Fibroblast of skin of scalp (primary cell): ENCODE data around the gene FNTB. TPM values are rescaled to one million over a fixed set of nuclear protein-coding genes. Genes with fewer than 3 reads are reported as not detected.
A peak's percentile ranks its signal among the peaks of the same experiment; 100 is the strongest.

Experiments used
- DNase-seq: peaks from one replicate; pipeline ENCODE4 v3.0.0-alpha.2; 2013
- polyA plus RNA-seq, 2 experiments: library from polyadenylated mRNA; unstranded; fragments of 120-200 nt; gene quantifications; one replicate each; pipeline ENCODE4 v1.2.1, GENCODE V29; 2013; ENCODE audit not compliant: insufficient read length in 2 of 2

FNTB gene, protein sequence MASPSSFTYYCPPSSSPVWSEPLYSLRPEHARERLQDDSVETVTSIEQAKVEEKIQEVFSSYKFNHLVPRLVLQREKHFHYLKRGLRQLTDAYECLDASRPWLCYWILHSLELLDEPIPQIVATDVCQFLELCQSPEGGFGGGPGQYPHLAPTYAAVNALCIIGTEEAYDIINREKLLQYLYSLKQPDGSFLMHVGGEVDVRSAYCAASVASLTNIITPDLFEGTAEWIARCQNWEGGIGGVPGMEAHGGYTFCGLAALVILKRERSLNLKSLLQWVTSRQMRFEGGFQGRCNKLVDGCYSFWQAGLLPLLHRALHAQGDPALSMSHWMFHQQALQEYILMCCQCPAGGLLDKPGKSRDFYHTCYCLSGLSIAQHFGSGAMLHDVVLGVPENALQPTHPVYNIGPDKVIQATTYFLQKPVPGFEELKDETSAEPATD
- 20.2 TPM for polyA plus RNA-seq (2013, experiment 1 of 2; ENCODE audit: insufficient read length)
- 20.5 TPM for polyA plus RNA-seq (2013, experiment 2 of 2; ENCODE audit: insufficient read length)

DNA sequence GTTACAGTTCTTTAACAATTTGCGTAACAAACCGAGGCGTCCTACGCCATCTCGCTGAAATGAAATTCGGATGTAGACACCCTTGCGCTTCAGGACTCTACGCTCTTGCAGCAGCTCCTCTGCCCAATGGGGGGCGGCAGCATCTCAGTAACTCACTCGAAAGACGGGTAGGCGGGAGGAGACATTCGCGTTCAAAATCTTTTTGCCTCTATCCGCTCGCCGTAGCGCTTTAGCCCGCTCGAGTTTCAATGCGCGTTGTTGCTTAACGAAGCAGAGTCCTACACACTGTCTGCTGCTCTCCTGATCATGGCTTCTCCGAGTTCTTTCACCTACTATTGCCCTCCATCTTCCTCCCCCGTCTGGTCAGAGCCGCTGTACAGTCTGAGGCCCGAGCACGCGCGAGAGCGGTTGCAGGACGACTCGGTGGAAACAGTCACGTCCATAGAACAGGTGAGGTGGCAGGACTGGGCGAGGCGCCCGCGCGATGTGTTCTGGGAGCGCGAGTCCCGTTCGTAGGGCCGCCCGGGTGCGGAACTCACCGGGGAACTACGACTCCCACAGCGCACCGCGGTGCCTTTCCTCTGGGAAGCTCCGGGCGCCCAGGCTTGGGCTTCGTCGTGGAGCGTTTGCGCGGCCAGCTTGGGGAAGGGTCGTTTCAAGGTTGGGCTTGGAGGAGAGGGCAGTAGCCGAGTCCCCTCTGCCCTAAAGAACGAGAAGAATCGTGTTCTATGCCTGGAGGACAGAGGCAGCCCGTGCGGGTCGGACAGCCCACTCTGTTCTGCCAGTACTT lies at the start of gene FNTB:
FNTB (plus strand) TSS at position 248 of the 790 bp plus-strand sequence; CDS start at position 307, 59 bp downstream.
- peak; percentile 98 for DNase-seq

DNA sequence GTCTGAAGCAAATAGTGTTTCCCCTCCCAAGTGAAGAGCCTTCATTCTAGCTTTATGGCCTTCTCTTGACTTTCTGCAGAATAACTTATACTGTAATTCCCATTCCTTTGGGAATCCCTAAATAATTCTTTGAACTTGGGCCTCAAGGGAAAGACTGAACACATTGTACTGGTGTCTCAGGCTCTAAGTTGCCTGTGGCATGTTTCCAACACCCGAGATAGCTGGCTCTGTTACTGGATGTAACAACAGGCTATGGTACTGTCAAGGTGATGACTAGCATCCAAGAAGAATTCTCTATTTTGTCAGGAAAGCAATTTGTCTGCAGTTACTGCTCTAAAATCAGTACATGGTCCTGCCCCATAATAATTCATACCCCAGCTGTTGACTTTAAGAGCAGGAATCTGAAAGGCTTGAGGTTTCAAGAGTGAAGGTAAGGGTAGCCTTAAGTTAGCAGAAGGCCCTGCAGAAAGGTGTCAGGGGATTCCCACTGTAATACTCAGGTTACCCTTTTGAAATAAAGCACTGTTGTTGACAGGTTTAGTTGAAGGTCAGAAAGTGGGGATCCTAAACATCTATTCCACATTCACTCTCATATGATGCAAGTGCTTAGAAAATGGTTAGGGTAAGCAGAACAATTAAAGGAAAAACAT lies 49.4 kb upstream of the FNTB start:
- DNase-seq, result peak; percentile 8

DNA sequence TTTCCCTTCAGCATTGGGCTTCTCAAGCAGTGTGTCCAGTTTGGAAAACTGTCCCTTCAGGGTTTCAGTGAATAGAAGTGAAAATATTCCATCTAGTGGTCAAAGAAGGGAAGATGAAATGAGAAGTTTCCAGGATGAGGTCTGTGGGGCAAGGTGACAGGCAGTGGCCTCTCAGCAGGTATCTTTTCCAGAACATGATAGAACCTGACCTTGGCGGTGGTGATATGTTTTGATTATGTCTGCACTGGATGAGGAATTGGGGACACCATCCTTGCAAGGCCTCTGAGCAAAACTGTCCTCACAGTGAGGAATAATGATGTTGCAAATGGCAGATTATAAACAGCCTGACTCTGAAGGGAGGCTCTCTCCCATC lies 48.9 kb upstream of the FNTB start:
- DNase-seq, result peak; percentile 10

DNA sequence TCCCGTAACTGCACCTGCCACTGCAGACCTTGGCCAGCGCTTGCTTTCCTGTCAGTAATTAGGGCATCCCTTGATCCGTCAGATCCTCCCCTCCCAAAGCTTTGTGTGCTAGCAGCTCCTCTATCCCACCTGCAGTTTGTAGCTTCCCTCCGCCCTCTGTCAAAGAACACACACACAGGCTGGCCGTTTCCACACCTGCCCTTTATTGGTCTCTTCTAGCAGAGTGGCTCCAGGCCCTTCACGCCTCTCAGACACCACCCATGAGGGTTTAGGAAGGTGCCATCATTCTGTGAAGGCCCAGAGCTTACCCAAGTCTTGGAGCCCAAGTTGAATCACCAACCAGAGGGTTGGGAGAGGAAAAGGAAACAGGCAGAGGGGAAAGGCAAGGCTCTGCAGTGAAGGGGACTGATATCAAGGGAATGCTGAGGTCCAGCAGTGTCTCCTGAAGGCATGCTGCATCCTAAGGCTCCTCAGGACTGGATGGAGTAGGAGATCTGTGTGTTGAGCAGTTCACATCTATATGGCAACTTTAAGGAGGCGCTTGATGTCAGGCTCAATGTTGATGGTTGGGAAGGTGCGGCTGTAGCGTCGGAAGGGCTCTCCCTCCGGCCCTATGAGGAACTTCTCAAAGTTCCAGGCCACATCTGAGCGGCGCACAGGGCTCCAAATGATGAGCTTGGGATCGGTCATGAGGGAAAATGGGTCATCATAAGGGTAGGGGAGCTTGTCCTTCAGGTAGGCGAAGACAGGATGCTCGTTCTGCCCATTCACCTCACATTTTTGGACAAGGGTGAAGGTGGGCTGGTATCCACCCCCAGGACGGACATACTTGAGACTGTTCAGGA lies 47.5 kb upstream of the FNTB start:
- no peak for DNase-seq

DNA sequence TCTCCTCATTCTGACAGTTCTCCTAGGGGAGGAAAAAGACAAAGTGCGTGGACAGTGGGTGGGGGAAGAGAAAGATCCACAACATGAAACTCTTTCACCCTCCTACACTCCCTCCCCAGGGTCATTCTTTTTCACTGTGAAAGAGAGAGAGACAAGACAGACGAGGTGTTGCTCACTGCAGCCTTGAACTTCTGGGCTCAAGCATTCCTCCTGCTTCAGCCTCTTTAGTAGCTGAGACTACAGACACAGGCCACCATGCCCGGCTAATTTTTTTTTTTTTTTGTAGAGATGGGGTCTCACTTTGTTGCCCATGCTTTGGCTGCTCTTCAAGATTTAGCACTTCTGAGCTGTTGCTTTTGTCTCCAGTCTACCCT lies 46.9 kb upstream of the FNTB start:
- DNase-seq, result no peak

DNA sequence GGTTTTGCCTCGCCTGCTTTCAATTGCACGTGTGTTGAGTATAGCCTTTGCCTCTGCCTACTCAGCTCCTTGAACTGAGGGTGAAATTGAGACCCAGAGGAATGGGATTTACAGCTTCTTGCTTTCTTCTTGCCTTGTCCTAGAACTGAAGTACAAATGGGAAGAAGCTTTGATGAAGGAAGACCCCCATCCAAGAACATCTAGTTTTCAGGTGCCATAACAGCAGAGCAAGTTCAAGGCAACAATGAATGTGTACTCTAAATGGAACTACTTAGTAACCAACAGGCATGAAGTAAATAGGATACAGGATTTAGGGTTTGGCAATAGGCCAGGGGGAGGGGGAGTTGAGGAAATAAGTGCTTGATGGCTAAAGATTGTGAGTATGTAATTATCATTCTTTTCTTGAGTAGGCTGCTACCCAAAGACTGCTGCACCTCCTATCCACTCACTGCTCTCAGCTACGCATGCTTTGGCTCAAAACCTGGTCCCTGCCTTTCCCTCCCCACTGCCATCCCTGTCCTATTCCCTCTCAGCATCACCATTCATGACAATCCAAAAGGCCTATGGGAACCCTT lies 46.3 kb upstream of the FNTB start:
- no peak for DNase-seq

DNA sequence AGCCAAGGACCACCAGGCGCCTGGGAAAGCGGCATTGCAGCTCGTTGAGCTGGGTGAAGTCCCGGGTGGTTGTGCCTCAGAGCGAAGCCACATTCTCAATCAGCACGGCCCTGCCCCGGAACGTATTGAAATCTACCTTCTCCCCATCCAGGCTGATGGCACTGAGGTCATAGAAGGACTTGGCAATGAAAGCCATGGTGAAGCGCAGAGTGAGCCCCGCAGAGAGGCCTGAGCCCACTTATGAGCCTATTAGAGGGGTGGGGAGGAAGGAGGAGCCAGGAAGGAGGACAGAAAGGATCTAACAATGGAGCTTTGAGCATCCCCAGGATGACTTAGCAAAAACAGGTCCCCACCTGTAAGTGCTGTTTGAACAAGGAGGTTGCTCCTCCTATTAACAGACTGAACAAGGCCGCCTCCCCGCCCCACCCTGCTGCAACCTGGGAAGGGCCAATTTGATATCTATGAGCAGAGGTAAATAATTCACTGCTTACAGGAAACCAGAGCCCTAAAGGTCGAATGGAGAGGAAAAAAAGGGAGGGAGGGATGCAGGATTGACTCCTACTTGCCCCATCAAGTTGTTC lies 44.1 kb upstream of the FNTB start, which contains the start of gene GPX2:
GPX2 (minus strand) TSS at position 215 of the 581 bp plus-strand sequence; CDS start at position 196, 19 bp downstream.
- no peak for DNase-seq

DNA sequence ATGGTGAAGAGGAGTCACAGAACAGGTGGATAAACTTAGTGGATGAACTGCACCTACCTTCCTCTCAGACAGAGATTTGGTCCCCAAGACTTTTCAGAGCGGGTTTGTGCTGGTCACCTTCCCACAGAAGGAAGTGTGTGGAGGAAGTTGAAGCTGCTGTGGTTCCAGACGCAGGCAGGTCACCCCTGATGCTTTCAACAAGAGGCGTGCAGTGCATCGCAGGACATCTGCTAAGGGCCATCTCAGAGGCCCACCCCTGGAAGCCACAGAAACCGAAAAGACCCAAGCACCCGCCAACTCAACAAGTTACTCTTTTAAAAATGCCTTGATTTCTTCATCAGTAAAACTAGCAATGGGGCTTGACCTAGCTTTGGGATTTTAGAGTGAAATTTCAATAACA lies 43.1 kb upstream of the FNTB start:
- DNase-seq, result no peak

DNA sequence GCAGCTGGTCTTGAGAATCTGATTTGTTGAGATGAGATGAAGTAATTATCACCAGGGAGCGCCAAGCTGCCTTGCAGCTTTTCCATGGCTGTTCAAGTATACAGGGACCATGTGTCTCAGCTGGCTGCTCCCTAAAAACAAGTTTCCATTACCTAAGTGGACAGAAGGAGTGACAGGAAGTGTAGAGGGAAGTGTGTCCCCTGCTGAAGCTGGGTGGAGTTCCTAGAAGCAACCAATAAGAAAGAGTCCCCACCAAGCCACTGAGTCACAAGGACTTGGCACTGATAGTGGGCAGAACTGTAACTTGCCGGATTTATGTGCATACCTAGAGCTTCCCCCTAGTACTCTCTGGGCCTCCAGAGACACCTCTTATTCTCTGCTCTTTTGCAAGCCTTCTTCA lies 42.7 kb upstream of the FNTB start:
- no peak for DNase-seq

DNA sequence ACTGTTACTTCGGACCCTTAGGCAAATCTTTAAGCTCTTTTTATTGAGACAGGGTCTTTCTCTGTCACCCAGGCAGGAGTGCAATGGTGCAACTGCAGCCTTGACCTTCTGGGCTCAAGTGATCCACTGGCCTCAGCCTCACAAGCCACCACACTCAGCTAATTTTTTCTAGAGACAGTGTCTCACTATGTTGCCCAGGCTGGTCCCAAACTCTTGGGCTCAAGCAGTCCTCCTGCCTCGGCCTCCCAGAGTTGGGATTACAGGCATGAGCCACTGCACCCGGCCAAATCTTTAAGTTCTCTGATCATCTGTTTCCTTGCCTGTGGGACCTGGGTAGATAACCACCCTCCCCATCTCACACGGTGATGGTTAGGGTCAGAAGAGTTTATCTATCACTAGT lies 41.8 kb upstream of the FNTB start:
- no peak for DNase-seq

DNA sequence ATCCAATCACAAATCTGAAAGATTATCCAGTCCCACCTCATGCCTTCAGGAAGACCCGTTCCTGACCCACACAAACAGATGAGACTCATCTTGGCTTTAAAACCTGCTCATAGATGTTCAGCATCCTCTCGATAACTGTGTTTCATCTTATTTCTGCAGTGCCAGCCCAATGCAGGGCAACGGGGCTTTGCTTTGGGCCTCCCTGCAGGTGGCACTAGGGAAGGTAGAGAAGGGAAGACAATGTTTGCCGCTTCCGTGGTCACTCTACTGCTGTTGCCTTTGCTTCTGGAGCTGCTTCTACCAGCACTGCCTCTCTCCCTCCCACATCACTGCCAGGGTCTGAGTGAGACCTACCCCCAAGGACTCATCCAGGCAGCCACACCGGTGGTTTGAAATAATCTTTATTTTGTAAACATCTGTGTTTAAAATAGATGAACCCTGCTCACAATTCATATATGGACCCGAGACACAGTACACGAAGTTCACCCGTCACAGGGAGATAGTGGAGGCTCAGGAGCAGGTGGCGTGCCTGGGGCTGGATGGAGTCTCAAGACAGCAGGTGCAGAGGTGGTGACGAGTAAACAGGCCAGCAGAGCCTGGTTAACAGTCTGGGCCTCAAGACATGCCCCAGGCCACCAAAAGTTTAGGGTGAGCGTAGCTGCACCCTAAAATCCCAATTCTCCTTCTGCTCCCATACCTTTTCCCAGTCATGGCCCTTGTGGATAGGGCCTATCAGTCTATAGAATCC lies 41.1 kb upstream of the FNTB start:
- no peak for DNase-seq

DNA sequence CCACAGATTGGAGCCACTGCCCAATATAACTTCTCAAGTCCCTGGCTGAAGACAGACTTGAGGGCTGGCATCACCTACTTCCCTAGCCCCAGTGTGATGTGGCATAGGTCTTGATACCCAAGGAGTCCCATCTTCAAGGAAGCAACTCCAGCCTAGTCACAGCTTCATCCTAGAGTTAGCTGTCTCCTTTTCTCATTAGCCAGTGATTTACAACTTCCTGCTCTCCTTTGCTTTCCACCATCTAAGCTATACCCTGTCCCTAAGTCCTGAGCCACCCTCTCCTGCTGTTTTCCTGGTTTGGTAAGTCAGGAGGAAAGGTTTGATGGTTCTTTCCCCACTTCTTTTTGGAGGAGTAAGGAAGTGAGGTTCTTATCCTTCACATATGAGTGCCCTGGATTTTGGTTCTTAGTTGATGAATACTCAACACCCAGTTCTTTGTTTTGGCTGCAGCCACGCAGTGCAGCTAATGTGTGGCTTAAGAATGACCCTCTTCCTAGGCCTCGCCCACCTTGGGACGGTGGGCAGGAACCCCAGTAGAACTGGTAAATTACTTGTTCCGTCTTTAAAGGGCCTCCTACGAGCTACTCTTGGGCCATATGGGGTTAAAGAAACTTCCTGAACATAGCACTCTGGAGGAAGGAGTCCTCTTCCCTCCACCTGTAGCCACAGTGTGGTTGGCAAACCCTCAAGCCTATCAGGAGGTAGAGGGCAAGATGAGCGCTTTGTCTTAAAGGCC lies 40.2 kb upstream of the FNTB start:
- DNase-seq, result no peak

DNA sequence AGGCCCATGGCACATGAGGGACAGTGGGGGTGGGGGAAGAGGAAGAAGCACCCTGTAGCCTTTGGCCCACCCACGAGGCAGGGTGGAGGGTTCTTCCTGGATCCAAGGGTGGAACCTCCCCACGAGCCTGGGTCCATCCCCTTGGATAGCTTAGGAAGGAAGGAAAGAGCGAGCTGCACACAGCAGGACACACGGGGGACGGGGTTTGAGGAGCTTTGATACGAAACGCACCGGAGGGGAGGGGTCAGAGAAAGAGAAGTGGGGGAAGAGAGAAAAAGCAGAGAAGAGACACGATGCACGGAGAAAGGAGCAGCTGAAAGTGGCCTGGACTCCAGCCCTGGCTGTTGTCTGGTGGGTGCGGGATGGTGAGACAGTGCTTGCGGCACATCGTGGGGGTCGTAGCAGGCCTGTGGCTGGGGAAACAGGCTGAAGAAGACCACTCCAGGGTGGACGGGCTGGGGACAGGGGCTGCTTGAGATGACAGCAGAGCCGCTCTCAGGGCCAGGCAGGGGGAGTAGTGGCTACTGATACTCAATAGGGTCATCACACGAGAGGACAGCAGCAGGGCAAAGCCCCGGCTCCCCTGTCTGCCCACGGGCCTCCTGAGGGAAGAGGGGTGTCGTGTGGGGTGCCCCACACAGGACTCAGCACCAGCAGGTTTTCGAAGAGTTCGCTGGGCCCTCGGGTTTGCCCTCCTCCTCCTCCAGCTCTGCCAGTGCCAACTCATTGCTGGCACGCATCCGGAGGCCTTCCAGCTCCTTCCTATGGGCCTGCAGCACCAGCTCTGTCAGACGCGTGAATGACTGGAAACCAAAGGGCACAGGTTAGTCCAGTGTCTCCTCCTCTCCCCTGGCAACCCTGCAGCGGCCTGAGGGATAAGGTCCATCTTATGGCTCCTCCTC lies 38.7 kb upstream of the FNTB start:
- no peak for DNase-seq

DNA sequence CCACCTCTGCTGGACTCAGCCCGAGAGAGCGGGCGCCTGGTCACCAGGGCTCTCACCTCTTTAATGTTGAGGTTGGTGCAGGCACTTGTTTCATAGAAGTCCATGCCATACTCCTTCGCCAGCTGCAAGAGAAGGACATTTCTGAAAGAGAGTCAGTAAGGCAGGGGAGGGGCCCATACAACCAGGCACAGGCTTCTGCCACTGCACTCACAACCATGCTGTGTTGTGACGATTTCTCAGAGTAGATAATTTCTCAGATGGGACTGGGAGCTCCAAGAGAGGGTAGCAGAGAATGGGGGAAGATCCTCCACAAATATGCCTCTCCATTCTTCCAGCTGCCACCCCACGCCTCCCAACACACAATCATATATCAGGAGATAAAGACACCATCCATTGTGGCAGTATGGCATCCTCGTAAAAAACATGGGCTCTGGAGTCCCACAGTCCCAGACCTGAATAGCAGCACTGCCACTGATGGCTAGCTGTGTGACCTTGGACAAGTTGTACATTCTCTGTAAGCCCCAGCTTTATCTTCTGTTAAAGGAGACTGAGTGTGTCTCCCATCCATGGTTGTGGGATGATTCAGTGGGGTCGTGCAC lies 38.0 kb upstream of the FNTB start:
- no peak for DNase-seq

DNA sequence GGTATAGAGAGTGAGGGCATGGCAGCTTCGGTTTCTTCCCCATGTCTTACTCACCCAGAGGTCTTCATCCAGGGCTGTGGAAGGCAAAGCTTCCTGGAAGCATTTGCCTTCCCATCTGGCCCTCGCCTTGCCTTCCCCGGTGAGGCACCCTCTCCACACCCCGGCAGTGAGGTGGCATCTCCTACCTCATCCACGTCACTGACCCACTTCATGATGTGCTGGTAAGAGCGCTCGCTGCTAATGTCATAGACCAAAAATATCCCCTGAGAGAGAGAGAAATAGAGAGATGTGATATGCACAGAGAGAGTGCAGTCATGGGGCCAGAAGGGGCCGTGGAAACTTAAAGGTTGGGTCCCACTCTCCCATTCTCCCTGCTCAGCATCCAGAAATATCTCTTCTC lies 35.8 kb upstream of the FNTB start:
- no peak for DNase-seq

DNA sequence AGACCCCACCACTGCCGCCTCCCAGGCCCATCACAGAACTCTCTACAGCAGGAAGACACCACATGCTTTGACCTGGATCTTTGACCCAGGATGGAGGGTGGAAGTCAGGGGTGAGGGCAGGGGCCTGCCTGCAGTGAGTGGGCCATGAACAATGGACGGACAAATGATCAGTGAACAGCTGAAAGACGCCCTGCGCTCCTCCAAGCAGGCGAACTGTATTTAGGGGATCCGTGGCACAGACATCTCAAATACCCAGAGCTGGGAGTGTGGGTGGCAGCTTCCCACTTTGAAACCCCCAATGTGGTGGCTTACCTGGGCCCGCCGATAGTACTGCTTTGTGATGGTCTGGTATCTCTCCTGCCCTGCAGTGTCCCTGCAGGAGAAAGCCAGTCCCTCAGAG lies 35.4 kb upstream of the FNTB start:
- no peak for DNase-seq

DNA sequence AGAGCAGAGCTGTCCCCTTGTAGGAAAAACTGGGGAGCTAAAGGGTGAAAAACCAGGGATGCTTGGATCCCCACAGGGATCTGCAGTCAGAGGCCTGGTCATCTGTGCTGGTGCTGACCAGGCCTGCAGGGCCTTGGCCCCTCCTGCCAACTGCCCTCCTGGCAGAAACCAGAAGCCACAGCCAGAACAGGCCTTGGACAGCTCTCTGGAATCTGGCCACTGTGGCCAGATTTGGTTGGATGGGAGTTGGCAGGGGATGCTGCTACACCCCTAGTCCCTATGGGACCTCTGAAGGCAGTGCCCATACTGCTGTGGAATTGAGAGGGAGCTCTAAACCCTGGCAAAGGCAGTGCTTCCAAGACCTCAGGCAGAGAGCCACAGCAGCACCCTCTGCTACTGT lies 35.0 kb upstream of the FNTB start:
- DNase-seq, result no peak

DNA sequence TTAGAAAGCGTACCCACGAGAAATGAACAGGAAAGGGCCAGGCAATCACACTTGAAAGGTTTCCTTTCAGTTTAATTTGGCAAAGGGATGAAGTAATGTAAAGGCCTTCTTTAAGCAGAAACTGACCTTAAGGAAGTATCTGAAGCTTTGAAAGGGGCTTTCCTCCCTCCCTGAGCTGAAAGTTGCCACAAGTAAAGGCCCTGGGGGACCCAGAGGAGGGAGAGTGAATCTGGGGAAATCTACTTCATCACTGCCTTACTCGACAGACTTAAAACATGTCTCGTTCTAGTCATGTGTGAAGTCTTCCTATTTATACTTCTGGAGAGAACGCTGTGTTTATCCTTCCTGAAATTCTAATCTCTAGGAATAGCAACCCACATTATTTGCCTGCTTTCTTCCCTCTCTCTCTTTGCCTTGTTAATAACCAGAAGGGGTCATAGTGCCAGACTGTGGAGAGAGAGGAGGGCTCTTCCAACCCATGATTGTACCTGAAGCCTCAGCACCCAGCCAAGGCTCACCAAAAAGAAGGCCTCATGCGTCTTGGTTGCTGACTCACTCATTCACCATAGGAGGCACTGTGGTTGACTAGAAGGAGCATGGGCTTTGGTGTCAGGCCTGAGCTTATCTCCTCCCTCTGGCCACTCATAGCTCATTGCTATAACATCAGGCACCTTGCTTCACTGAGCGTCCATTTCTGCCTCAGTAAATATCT lies 33.9 kb upstream of the FNTB start:
- DNase-seq, result no peak
